ENCODE results near the gene PHF14. TPM values are rescaled to one million over a fixed set of nuclear protein-coding genes. Genes with fewer than 3 reads are reported as not detected.
A peak's percentile ranks its signal among the peaks of the same experiment; 100 is the strongest.
"Not testable (repeated sequence)": the region's sequence is repeated elsewhere in the genome, so short reads cannot be mapped to it uniquely, and the experiment has no call there.

PHF14 gene
- total RNA-seq, 2 donors from 2014 or later, result 32.5 to 48.2 TPM

GRCh38 chr7:10965016-10965415, 8.7 kb upstream of the PHF14 start:
- H3K36me3 Mint-ChIP-seq, result peaks cover 13 to 25% of the 10 kb centered on the region in 2 donors
- not testable (repeated sequence) for DNase-seq (ENCODE audit: low spot score in 2 of 2); ATAC-seq
- H3K27ac Mint-ChIP-seq, result peak overlapping the region in 1 of 2 donors; percentile 49
- peaks cover 10 to 13% of the 10 kb centered on the region in 2 donors for H3K9me3 Mint-ChIP-seq

GRCh38 chr7:10972174-10972573, 1.5 kb upstream of the PHF14 start:
- ATAC-seq (no peak), DNase-seq (ENCODE audit: low spot score in 2 of 2) (no peak)
- H3K36me3 Mint-ChIP-seq, result peaks cover 25 to 27% of the 10 kb centered on the region in 2 donors
- no peaks in the 10 kb centered on the region for H3K9me3 Mint-ChIP-seq
- H3K27ac Mint-ChIP-seq, result no peak overlapping the region

- H3K27ac Mint-ChIP-seq, result peak overlapping the region; percentile 96 to 98
- peaks cover 25 to 27% of the 10 kb centered on the region in 2 donors for H3K36me3 Mint-ChIP-seq
- ATAC-seq (peak; percentile 20 to 23), DNase-seq (ENCODE audit: low spot score in 2 of 2) (peak in 1 of 2 donors; percentile 18)
- no peaks in the 10 kb centered on the region for H3K9me3 Mint-ChIP-seq
Observed at GRCh38 chr7:10973942-10974911, 555 bp downstream of the PHF14 start.

GRCh38 chr7:10977113-10977512, 3.4 kb downstream of the PHF14 start:
- no peak for ATAC-seq
- Mint-ChIP-seq H3K9me3 (no peaks in the 10 kb centered on the region), H3K36me3 (peaks cover 27 to 39% of the 10 kb centered on the region in 2 donors), H3K27ac (no peak overlapping the region)
- no peak for DNase-seq (ENCODE audit: low spot score in 2 of 2)

GRCh38 chr7:10981317-10981716, 7.6 kb downstream of the PHF14 start:
- H3K27ac Mint-ChIP-seq, result peak overlapping the region in 1 of 2 donors; percentile 38
- DNase-seq (ENCODE audit: low spot score in 2 of 2), result no peak
- H3K36me3 Mint-ChIP-seq, result peaks cover 16 to 34% of the 10 kb centered on the region in 2 donors
- no peak for ATAC-seq
- H3K9me3 Mint-ChIP-seq, result no peaks in the 10 kb centered on the region

- not testable (repeated sequence) for H3K9me3 Mint-ChIP-seq; H3K27ac Mint-ChIP-seq; ATAC-seq; DNase-seq (ENCODE audit: low spot score in 2 of 2)
- peaks cover 19 to 32% of the 10 kb centered on the region in 2 donors for H3K36me3 Mint-ChIP-seq
Observed at GRCh38 chr7:10990748-10991147, 17.1 kb downstream of the PHF14 start.

- not testable (repeated sequence) for DNase-seq (ENCODE audit: low spot score in 2 of 2); H3K27ac Mint-ChIP-seq; H3K9me3 Mint-ChIP-seq; ATAC-seq
- H3K36me3 Mint-ChIP-seq, result peaks cover 19 to 31% of the 10 kb centered on the region in 2 donors
Observed at GRCh38 chr7:10995482-10996166, 22.0 kb downstream of the PHF14 start.

GRCh38 chr7:10998996-10999757, 25.5 kb downstream of the PHF14 start:
- Mint-ChIP-seq H3K9me3 (peaks cover 3 to 5% of the 10 kb centered on the region in 2 donors), H3K36me3 (peaks cover 13 to 33% of the 10 kb centered on the region in 2 donors), H3K27ac (no peak overlapping the region)
- DNase-seq (ENCODE audit: low spot score in 2 of 2), result no peak
- ATAC-seq, result no peak

GRCh38 chr7:11005202-11005601, 31.5 kb downstream of the PHF14 start:
- ATAC-seq (no peak), DNase-seq (ENCODE audit: low spot score in 2 of 2) (no peak)
- Mint-ChIP-seq H3K9me3 (no peaks in the 10 kb centered on the region), H3K36me3 (peaks cover 15 to 18% of the 10 kb centered on the region in 2 donors), H3K27ac (no peak overlapping the region)

- peaks cover 8 to 15% of the 10 kb centered on the region in 2 donors for H3K36me3 Mint-ChIP-seq
- H3K27ac Mint-ChIP-seq, result no peak overlapping the region
- ATAC-seq, result no peak
- DNase-seq (ENCODE audit: low spot score in 2 of 2), result no peak
- no peaks in the 10 kb centered on the region for H3K9me3 Mint-ChIP-seq
Observed at GRCh38 chr7:11006291-11006690, 32.6 kb downstream of the PHF14 start.

- ATAC-seq (no peak), DNase-seq (ENCODE audit: low spot score in 2 of 2) (no peak)
- no peaks in the 10 kb centered on the region for H3K9me3 Mint-ChIP-seq
- H3K36me3 Mint-ChIP-seq, result peaks cover 9 to 10% of the 10 kb centered on the region in 2 donors
- H3K27ac Mint-ChIP-seq, result no peak overlapping the region
Observed at GRCh38 chr7:11009631-11010030, 36.0 kb downstream of the PHF14 start.

GRCh38 chr7:11021468-11021867, 47.8 kb downstream of the PHF14 start:
- no peak for ATAC-seq
- DNase-seq (ENCODE audit: low spot score in 2 of 2), result no peak
- Mint-ChIP-seq H3K9me3 (no peaks in the 10 kb centered on the region), H3K36me3 (peaks cover 32 to 49% of the 10 kb centered on the region in 2 donors), H3K27ac (no peak overlapping the region)

- DNase-seq (ENCODE audit: low spot score in 2 of 2) (no peak), ATAC-seq (no peak)
- peaks cover 17 to 22% of the 10 kb centered on the region in 2 donors for H3K36me3 Mint-ChIP-seq
- no peaks in the 10 kb centered on the region for H3K9me3 Mint-ChIP-seq
- no peak overlapping the region for H3K27ac Mint-ChIP-seq
Observed at GRCh38 chr7:11026452-11027359, 53.0 kb downstream of the PHF14 start.

GRCh38 chr7:11035661-11036060, 62.0 kb downstream of the PHF14 start:
- Mint-ChIP-seq H3K27ac (no peak overlapping the region), H3K9me3 (no peaks in the 10 kb centered on the region), H3K36me3 (peaks cover 0 to 10% of the 10 kb centered on the region in 2 donors)
- DNase-seq (ENCODE audit: low spot score in 2 of 2) (no peak), ATAC-seq (no peak)

- Mint-ChIP-seq H3K9me3 (no peaks in the 10 kb centered on the region), H3K36me3 (peaks cover 1 to 11% of the 10 kb centered on the region in 2 donors), H3K27ac (no peak overlapping the region)
- ATAC-seq, result no peak
- no peak for DNase-seq (ENCODE audit: low spot score in 2 of 2)
Observed at GRCh38 chr7:11039974-11040373, 66.3 kb downstream of the PHF14 start.

- DNase-seq (ENCODE audit: low spot score in 2 of 2) (no peak), ATAC-seq (no peak)
- Mint-ChIP-seq H3K9me3 (no peaks in the 10 kb centered on the region), H3K36me3 (peaks cover 0 to 10% of the 10 kb centered on the region in 2 donors), H3K27ac (no peak overlapping the region)
Observed at GRCh38 chr7:11054033-11054432, 80.4 kb downstream of the PHF14 start.
